Memory B cell (primary cell): ENCODE measurements around the gene DPP3.
"Not testable (repeated sequence)": the region's sequence is repeated elsewhere in the genome, so short reads cannot be mapped to it uniquely, and the experiment has no call there.

Source experiments
- ATAC-seq: fragments of 150-1000 bp; cut with Tn5 transposase; 2 replicates; pipeline ENCODE4 v1.10.0; 2021; ENCODE audit warnings: low read depth, mild to moderate bottlenecking, moderate library complexity
- DNase-seq, 2 donors: peaks; one replicate each; pipeline ENCODE4 v3.0.0; 2022; ENCODE audit warnings: low spot score in 2 of 2
- H3K27ac Mint-ChIP-seq: one replicate; pipeline ENCODE4 v1.8.0; 2022; ENCODE audit warnings: mild to moderate bottlenecking, moderate library complexity, mixed read lengths
- H3K27me3 Mint-ChIP-seq: one replicate; pipeline ENCODE4 v1.8.0; 2022; ENCODE audit warnings: mixed read lengths
- H3K36me3 Mint-ChIP-seq: one replicate; pipeline ENCODE4 v1.8.0; 2022; ENCODE audit warnings: mild to moderate bottlenecking, mixed read lengths
- H3K4me1 Mint-ChIP-seq: one replicate; pipeline ENCODE4 v1.8.0; 2022; ENCODE audit warnings: mixed read lengths
- H3K4me3 Mint-ChIP-seq: one replicate; pipeline ENCODE4 v1.8.0; 2022; ENCODE audit warnings: mild to moderate bottlenecking, moderate library complexity, mixed read lengths
- H3K9me3 Mint-ChIP-seq: one replicate; pipeline ENCODE4 v1.8.0; 2022; ENCODE audit warnings: mixed read lengths

DPP3 gene

DNA sequence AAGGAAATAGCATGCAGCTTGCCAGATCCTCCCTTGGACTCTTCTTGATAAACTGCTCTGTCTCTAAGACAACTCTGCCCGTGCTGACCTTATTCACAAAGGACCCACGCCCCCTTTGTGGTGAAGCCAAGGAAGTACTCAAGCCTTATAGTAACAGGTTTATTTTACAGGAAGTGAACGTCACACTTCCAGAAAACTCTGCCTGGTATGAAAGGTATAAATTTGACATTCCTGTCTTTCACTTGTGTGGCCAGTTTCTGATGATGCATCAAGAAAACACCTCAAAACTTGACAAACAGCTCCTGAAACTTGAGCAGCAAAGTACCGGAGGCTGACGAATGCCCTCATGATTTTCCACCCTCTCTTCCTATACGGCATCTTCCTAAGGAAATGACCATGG lies 26.0 kb upstream of the DPP3 start:
- DNase-seq, result no peak
- no peaks in the 10 kb centered on the region for H3K36me3 Mint-ChIP-seq
- no peak overlapping the region for H3K4me3 Mint-ChIP-seq
- no peak for ATAC-seq
- H3K4me1 Mint-ChIP-seq, result peaks cover 14% of the 10 kb centered on the region
- H3K27me3 Mint-ChIP-seq, result peaks cover 9% of the 10 kb centered on the region
- H3K9me3 Mint-ChIP-seq, result no peaks in the 10 kb centered on the region
- no peak overlapping the region for H3K27ac Mint-ChIP-seq

- Mint-ChIP-seq H3K27me3 (peaks cover 9% of the 10 kb centered on the region), H3K27ac (no peak overlapping the region), H3K4me3 (no peak overlapping the region), H3K9me3 (no peaks in the 10 kb centered on the region), H3K36me3 (no peaks in the 10 kb centered on the region), H3K4me1 (peaks cover 19% of the 10 kb centered on the region)
- DNase-seq (no peak), ATAC-seq (no peak)
Observed at GRCh38 chr11:66454828-66455227, 25.4 kb upstream of the DPP3 start.

DNA sequence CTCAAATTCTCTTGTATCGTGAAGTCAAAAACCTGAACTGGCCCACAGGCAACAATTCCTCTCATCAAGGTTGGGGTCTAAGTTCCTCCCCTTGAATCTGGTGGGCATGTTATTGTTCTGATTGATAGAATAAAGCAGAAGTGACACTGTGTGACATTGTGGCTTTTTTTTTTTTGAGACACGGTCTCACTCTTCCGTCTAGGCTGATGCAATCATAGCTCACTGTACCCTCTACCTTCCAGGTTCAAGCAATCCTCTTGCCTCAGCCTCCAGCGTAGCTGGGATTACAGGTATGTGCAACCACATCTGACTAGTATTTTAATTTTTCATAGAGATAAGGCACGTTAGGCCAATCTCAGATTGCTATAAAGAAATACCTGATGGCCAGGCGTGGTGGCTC lies 22.4 kb upstream of the DPP3 start:
- Mint-ChIP-seq H3K9me3 (no peaks in the 10 kb centered on the region), H3K4me3 (peak overlapping the region; percentile 37), H3K27me3 (peaks cover 8% of the 10 kb centered on the region), H3K27ac (peak overlapping the region; percentile 57), H3K4me1 (peaks cover 21% of the 10 kb centered on the region), H3K36me3 (no peaks in the 10 kb centered on the region)
- DNase-seq (no peak), ATAC-seq (peak; percentile 85)

GRCh38 chr11:66459138-66459778 lies 21.0 kb upstream of the DPP3 start:
- Mint-ChIP-seq H3K27me3 (peaks cover 5% of the 10 kb centered on the region), H3K9me3 (no peaks in the 10 kb centered on the region), H3K4me1 (peaks cover 23% of the 10 kb centered on the region), H3K27ac (peak overlapping the region; percentile 65), H3K36me3 (no peaks in the 10 kb centered on the region), H3K4me3 (peak overlapping the region; percentile 14)
- ATAC-seq (peak; percentile 72), DNase-seq (no peak)

- Mint-ChIP-seq H3K4me3 (no peak overlapping the region), H3K27me3 (no peaks in the 10 kb centered on the region), H3K4me1 (peaks cover 39% of the 10 kb centered on the region), H3K36me3 (no peaks in the 10 kb centered on the region), H3K27ac (no peak overlapping the region), H3K9me3 (no peaks in the 10 kb centered on the region)
- ATAC-seq, result no peak
- DNase-seq, result no peak
Observed at GRCh38 chr11:66462010-66462409, 18.2 kb upstream of the DPP3 start.

DNA sequence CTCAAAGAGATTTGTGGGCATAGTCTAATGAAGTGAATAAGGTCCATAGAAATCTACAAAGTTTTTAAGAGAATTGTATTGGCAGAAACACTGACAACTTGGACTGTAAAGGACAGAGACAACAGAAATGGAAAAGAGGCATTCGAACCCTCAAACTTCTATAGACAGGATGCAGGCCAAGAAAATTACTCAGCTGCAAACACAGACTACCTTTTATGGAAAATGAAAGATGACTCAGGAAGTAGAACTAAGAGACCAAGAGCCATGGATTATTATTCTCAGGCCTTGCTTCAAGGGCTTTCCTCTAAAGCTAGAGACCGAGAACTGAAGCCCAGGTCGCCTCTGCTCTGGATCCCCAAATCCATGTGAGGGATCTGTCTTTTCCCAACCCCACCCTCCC lies 17.3 kb upstream of the DPP3 start:
- no peak overlapping the region for H3K4me3 Mint-ChIP-seq
- ATAC-seq (no peak), DNase-seq (no peak)
- H3K36me3 Mint-ChIP-seq, result no peaks in the 10 kb centered on the region
- H3K27ac Mint-ChIP-seq, result no peak overlapping the region
- no peaks in the 10 kb centered on the region for H3K27me3 Mint-ChIP-seq
- peaks cover 39% of the 10 kb centered on the region for H3K4me1 Mint-ChIP-seq
- H3K9me3 Mint-ChIP-seq, result no peaks in the 10 kb centered on the region

DNA sequence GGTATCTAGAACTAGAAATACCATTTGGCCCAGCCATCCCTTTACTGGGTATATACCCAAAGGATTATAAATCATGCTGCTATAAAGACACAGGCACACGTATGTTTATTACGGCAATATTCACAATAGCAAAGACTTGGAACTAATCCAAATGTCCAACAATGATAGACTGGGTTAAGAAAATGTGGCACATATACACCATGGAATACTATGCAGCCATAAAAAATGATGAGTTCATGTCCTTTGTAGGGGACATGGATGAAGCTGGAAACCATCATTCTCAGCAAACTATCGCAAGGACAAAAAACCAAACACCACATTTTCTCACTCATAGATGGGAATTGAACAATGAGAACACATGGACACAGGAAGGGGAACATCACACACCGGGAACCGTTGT lies 16.1 kb upstream of the DPP3 start:
- H3K27ac Mint-ChIP-seq, ATAC-seq, H3K4me3 Mint-ChIP-seq, H3K27me3 Mint-ChIP-seq, H3K36me3 Mint-ChIP-seq, DNase-seq, H3K9me3 Mint-ChIP-seq: not testable (repeated sequence)
- peaks cover 30% of the 10 kb centered on the region for H3K4me1 Mint-ChIP-seq

DNA sequence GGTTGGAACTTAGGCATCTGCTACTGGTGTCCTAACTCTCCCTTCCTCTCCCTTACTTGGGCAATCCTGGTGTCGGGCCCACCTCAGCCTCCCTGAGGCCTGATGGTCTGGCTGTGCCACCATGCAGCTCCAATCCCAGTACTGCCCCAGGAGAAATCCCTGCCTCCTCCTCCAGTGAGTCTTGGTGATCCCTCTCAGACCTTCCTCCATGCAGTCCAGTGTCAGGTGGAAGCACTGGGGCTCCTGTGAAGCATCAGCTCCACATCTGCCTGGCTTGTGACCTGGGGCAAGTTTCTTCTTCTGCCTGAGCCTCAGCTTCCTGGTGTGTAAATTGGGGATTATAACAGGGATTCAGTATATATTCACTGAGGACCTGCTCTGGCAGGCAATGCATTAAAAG lies 15.3 kb upstream of the DPP3 start:
- Mint-ChIP-seq H3K4me3 (peak overlapping the region; percentile 88), H3K27me3 (no peaks in the 10 kb centered on the region), H3K4me1 (peaks cover 24% of the 10 kb centered on the region), H3K36me3 (no peaks in the 10 kb centered on the region), H3K9me3 (no peaks in the 10 kb centered on the region), H3K27ac (no peak overlapping the region)
- ATAC-seq, result no peak
- no peak for DNase-seq

DNA sequence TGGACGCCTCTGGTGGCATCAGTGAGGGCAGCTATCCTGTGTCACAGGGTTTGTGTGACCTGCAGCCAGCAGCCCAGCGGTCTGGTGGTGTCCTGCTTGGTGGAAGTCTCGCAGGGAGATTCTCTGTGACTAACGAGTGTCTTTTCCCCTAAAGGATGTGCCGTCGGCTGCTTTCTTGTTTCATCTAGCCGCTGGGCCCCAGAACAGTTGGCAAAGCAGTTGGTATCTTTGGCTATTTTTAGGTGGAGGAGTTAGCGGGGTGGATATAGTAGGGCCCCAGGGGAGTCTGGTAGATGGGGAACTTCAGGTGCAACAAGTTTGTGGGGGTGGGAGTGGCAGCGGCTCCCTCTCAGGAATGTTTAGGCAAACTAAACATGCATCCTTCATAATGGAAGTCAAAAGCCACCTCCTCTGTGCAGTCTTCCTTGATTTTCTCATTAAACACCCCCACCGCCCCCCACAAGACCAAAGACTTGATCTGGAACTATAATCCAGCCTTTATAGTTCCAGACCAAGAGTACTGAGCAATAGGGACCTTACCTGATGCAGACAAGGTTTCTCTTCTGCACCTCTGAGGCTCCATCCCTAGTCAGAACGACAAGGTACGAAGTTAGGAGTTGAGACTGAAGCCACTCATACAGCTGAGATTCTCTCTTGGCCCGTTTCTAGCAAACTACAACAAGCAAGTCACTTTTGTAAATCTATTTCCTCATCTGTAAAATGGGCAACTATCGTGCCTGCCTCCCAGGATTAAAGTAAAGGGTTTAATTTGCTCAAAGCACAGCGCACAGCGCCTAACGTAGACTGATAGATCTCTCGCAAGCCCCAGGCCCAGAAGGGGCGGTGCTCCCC lies 14.6 kb upstream of the DPP3 start:
- Mint-ChIP-seq H3K36me3 (no peaks in the 10 kb centered on the region), H3K27me3 (no peaks in the 10 kb centered on the region), H3K9me3 (no peaks in the 10 kb centered on the region), H3K4me3 (peak overlapping the region; percentile 88), H3K27ac (peak overlapping the region; percentile 91), H3K4me1 (peaks cover 24% of the 10 kb centered on the region)
- ATAC-seq, result no peak
- no peak for DNase-seq

- no peaks in the 10 kb centered on the region for H3K36me3 Mint-ChIP-seq
- ATAC-seq, result peak; percentile 86
Observed at GRCh38 chr11:66466225-66467033, 13.8 kb upstream of the DPP3 start, which contains the start of gene PELI3. TSS of gene PELI3 (plus strand) at chr11:66466905. CDS start at chr11:66468129, 1,224 bp downstream.

GRCh38 chr11:66467034-66467659 lies 13.1 kb upstream of the DPP3 start:
- H3K36me3 Mint-ChIP-seq, result no peaks in the 10 kb centered on the region
- H3K4me3 Mint-ChIP-seq, result peak overlapping the region; percentile 85
- peaks cover 22% of the 10 kb centered on the region for H3K4me1 Mint-ChIP-seq
- H3K27ac Mint-ChIP-seq, result peak overlapping the region; percentile 80
- DNase-seq (peak in 1 of 2 donors; percentile 60), ATAC-seq (peak; percentile 61)
- H3K27me3 Mint-ChIP-seq, result no peaks in the 10 kb centered on the region
- H3K9me3 Mint-ChIP-seq, result no peaks in the 10 kb centered on the region

More at GRCh38 chr11:66466225-66467033, 13.8 kb upstream of the DPP3 start, which contains the start of gene PELI3:
- Mint-ChIP-seq H3K27me3 (no peaks in the 10 kb centered on the region), H3K27ac (peak within 1 kb of the TSS; percentile 91), H3K9me3 (no peaks in the 10 kb centered on the region), H3K4me1 (peaks cover 24% of the 10 kb centered on the region), H3K4me3 (peak within 1 kb of the TSS; percentile 88)
- DNase-seq, result peak; percentile 95 to 97

DNA sequence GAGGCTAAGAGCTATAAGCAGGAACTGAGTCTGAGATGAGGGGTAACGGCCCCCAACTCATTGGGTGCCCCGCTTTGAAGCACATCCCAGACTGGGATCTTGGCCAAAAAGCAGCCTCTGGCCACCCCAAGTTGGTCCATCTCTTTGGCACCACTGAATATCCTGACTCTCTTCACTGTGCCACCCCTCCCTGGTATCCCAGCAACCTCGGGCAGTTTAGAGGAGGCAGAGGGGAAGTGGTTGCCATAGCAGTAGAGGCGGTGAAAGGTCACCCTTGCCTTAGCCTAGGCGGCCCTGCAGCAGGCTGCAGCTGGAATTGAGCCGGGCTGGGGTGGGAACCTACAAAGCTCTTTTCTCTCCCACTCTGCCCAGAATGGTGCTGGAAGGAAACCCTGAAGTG lies 12.5 kb upstream of the DPP3 start:
- peak overlapping the region; percentile 80 for H3K27ac Mint-ChIP-seq

GRCh38 chr11:66468691-66469090 lies 11.5 kb upstream of the DPP3 start:
- ATAC-seq (no peak), DNase-seq (no peak)
- Mint-ChIP-seq H3K4me1 (peaks cover 22% of the 10 kb centered on the region), H3K4me3 (peak overlapping the region; percentile 57), H3K27me3 (no peaks in the 10 kb centered on the region), H3K27ac (no peak overlapping the region), H3K9me3 (no peaks in the 10 kb centered on the region), H3K36me3 (no peaks in the 10 kb centered on the region)

More for the DNA sequence above, 12.5 kb upstream of the DPP3 start:
- Mint-ChIP-seq H3K36me3 (no peaks in the 10 kb centered on the region), H3K4me1 (peaks cover 22% of the 10 kb centered on the region), H3K27me3 (no peaks in the 10 kb centered on the region), H3K9me3 (no peaks in the 10 kb centered on the region), H3K4me3 (peak overlapping the region; percentile 85)
- no peak for DNase-seq
- no peak for ATAC-seq
